SJSA1 (cell line): ENCODE data around the gene PCBP2. TPM values are rescaled to one million over a fixed set of nuclear protein-coding genes. Genes with fewer than 3 reads are reported as not detected.

Experiments used
- DNase-seq, 2 experiments: peaks; one replicate each; pipeline ENCODE4 v3.0.0-alpha.2; 2015 to 2020; ENCODE audit warnings: low spot score in 2 of 2, low read depth in 1 of 2
- H3K27ac ChIP-seq: fragments of 250-450 bp; sonication (Bioruptor Pico); 2 replicates; pipeline ENCODE4 v1.5.1; 2020; ENCODE audit warnings: mild to moderate bottlenecking, moderate library complexity
- H3K27me3 ChIP-seq: fragments of 250-450 bp; sonication (Bioruptor Pico); replicated peaks from 2 replicates; pipeline ENCODE4 v1.5.1; 2020; ENCODE audit warnings: mild to moderate bottlenecking, moderate library complexity
- H3K36me3 ChIP-seq: fragments of 250-450 bp; sonication (Bioruptor Pico); 2 replicates; pipeline ENCODE4 v1.5.1; 2020; ENCODE audit warnings: mild to moderate bottlenecking
- H3K4me1 ChIP-seq: fragments of 250-450 bp; sonication (Bioruptor Pico); replicated peaks from 2 replicates; pipeline ENCODE4 v1.6.1; 2021; ENCODE audit warnings: mild to moderate bottlenecking
- H3K4me3 ChIP-seq: fragments of 250-450 bp; sonication (Bioruptor Pico); 2 replicates; pipeline ENCODE4 v1.5.1; 2020; ENCODE audit warnings: mild to moderate bottlenecking
- H3K9me3 ChIP-seq: fragments of 250-450 bp; sonication (Bioruptor Pico); replicated peaks from 2 replicates; pipeline ENCODE4 v1.5.1; 2020; ENCODE audit warnings: mild to moderate bottlenecking
- total RNA-seq: library from RNA; depleted of rRNA; stranded (reverse); fragments of >200 nt; shearing (Covaris generic); gene quantifications from 2 replicates; pipeline ENCODE4 v1.2.3, GENCODE V29; 2014

PCBP2 gene
- total RNA-seq, 1 experiment from 2014 or later, result 157 TPM

- Histone ChIP-seq H3K36me3 (peaks cover 7% of the 10 kb centered on the region), H3K9me3 (no peaks in the 10 kb centered on the region), H3K27ac (peak within 1 kb of the TSS; percentile 10), H3K27me3 (no peaks in the 10 kb centered on the region), H3K4me1 (peaks cover 22% of the 10 kb centered on the region), H3K4me3 (peak within 1 kb of the TSS; percentile 66)
- DNase-seq, result peak; percentile 56 to 71
Observed at GRCh38 chr12:53499266-53500141, 47.6 kb downstream of the PCBP2 start, which contains the start of gene MAP3K12. Gene MAP3K12 (minus strand): TSS chr12:53499458. CDS start chr12:53487391, 12,067 bp downstream.

DNA sequence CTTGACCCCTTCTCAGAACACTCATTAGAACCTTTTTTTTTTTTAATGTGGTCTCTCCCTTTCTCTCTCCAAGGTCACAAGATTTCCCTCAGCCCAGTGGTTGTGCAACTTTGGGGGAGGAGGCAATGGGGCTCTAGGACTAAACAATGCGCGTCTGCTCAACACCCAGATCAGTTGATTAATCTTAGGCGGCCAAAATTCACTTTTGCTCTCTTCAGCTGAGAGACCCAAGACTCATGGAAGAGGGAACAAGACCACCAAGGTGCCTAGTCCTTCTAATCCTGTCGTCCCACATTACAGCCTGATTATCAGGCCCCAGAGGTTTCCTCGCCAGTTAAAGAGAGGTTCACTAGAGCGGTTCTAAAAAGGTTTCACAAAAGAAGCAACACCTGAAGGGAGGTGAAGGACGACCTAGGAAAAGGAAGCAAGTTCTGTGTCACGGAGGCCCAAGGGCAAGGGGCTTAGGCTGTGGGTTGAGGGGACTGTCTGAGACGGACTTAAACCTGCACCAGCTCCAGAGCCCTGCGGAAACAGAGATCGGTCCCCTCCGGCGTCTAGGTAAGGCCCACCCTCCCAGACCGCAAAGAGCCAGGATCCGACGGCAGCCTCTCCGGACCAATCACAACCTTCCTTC is 48.4 kb downstream of the PCBP2 start:
- Histone ChIP-seq H3K27ac (peak overlapping the region; percentile 10), H3K9me3 (no peaks in the 10 kb centered on the region), H3K4me1 (peaks cover 27% of the 10 kb centered on the region), H3K36me3 (peaks cover 15% of the 10 kb centered on the region), H3K4me3 (peak overlapping the region; percentile 66), H3K27me3 (no peaks in the 10 kb centered on the region)
- no peak for DNase-seq

GRCh38 chr12:53500776-53501614 is 49.1 kb downstream of the PCBP2 start, which contains the start of gene TARBP2:
Gene TARBP2 (plus strand): TSS chr12:53501283. CDS start chr12:53501409, 126 bp downstream.
- Histone ChIP-seq H3K27ac (peak within 1 kb of the TSS; percentile 84), H3K4me1 (peaks cover 33% of the 10 kb centered on the region), H3K4me3 (peak within 1 kb of the TSS; percentile 66), H3K27me3 (no peaks in the 10 kb centered on the region), H3K36me3 (peaks cover 22% of the 10 kb centered on the region), H3K9me3 (no peaks in the 10 kb centered on the region)
- DNase-seq, result peak; percentile 98 to 99

GRCh38 chr12:53501615-53502181 is 49.8 kb downstream of the PCBP2 start:
- H3K4me1 ChIP-seq, result peaks cover 33% of the 10 kb centered on the region
- peak overlapping the region; percentile 84 for H3K27ac ChIP-seq
- no peaks in the 10 kb centered on the region for H3K27me3 ChIP-seq
- DNase-seq, result no peak
- no peaks in the 10 kb centered on the region for H3K9me3 ChIP-seq
- H3K4me3 ChIP-seq, result peak overlapping the region; percentile 66
- peaks cover 29% of the 10 kb centered on the region for H3K36me3 ChIP-seq

- peaks cover 33% of the 10 kb centered on the region for H3K4me1 ChIP-seq
- no peak for DNase-seq
- no peak overlapping the region for H3K27ac ChIP-seq
- H3K27me3 ChIP-seq, result no peaks in the 10 kb centered on the region
- peaks cover 35% of the 10 kb centered on the region for H3K36me3 ChIP-seq
- H3K9me3 ChIP-seq, result no peaks in the 10 kb centered on the region
- H3K4me3 ChIP-seq, result peak overlapping the region; percentile 66; the same call in 1 of the 2 replicates
Observed at GRCh38 chr12:53502331-53502730, 50.4 kb downstream of the PCBP2 start.

DNA sequence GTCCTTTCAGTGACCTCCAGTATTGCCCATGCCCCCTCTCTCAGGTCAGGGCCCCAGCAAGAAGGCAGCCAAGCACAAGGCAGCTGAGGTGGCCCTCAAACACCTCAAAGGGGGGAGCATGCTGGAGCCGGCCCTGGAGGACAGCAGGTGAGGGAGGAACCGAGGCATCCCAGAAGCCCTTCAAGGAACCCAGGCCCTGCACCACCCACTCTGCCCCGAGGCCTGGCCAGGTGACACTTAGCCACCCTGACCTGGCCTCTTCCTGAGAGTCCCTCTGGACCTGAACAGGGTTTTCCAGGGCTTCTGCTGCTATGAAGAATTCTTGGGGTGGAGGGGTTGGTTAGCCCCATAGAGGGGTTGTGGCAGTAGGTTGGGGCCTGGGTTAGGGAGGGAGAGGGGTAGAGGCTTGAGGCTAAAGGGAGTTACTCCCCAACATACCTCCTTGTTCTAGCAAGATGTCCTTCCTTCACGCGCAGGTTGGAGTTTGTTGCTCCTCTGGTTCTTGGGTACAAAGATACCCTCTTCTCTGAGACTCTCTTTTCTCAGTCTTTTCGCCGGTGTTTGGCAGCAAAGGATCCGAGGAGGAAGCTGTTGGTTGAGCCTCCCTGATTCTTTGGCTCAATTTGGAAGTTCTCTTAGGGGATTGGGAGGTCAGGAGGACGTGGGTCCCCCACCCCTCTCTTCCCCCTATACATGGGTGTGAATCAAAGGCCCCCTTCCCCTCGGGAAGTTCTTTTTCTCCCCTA is 51.3 kb downstream of the PCBP2 start:
- H3K27me3 ChIP-seq, result no peaks in the 10 kb centered on the region
- H3K4me1 ChIP-seq, result peaks cover 33% of the 10 kb centered on the region
- no peak for DNase-seq
- no peak overlapping the region for H3K27ac ChIP-seq
- no peak overlapping the region for H3K4me3 ChIP-seq
- peaks cover 35% of the 10 kb centered on the region for H3K36me3 ChIP-seq
- H3K9me3 ChIP-seq, result no peaks in the 10 kb centered on the region

DNA sequence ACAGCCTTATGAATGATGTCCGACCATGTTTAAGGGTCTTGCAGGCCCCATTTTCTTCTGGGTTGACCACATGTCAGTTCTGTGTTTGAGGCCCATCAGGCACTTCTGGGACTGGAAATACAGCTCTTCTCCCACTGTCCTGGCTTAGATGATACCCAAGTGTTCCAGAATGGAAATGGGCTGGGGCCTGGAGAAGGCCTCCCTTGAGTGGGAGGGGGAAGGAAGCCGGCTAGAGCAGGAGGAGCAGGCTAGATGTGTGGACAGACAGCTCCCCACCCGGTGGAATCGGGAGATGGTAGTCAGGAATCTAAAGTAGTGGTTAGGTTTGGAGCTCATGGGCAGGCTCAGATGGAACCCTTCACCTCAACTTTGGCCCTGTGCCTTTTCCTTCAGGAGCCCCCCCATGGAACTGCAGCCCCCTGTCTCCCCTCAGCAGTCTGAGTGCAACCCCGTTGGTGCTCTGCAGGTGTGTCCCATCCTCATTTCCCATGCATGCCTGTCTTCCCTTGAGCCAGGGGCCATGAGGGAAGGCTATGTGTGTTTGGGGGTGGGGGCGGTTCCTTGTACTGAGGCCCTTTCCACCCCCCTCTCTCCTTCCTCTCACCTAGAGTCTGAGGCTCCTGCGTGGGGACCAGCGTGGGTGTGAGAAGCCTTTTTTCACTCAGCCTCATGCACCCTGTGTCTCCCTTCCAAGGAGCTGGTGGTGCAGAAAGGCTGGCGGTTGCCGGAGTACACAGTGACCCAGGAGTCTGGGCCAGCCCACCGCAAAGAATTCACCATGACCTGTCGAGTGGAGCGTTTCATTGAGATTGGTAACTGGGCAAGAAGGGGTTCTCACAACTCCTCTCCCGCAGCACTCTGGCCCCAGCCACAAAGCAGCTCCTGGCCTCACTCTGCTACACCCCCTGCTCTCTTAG is 52.4 kb downstream of the PCBP2 start:
- H3K27ac ChIP-seq, result no peak overlapping the region
- H3K4me1 ChIP-seq, result peaks cover 30% of the 10 kb centered on the region
- H3K9me3 ChIP-seq, result no peaks in the 10 kb centered on the region
- no peak for DNase-seq
- peaks cover 35% of the 10 kb centered on the region for H3K36me3 ChIP-seq
- no peaks in the 10 kb centered on the region for H3K27me3 ChIP-seq
- H3K4me3 ChIP-seq, result no peak overlapping the region

GRCh38 chr12:53505086-53505485 is 53.2 kb downstream of the PCBP2 start:
- no peak overlapping the region for H3K4me3 ChIP-seq
- H3K9me3 ChIP-seq, result no peaks in the 10 kb centered on the region
- H3K27me3 ChIP-seq, result no peaks in the 10 kb centered on the region
- peak in 1 of 2 experiments; percentile 72 for DNase-seq
- peaks cover 35% of the 10 kb centered on the region for H3K36me3 ChIP-seq
- H3K4me1 ChIP-seq, result peaks cover 25% of the 10 kb centered on the region
- peak overlapping the region; percentile 2; the same call in 1 of the 2 replicates for H3K27ac ChIP-seq

GRCh38 chr12:53505555-53506449 is 53.9 kb downstream of the PCBP2 start:
- Histone ChIP-seq H3K4me3 (no peak overlapping the region), H3K27ac (peak overlapping the region; percentile 2; the same call in 1 of the 2 replicates)
- DNase-seq, result no peak

GRCh38 chr12:53506450-53506785 is 54.5 kb downstream of the PCBP2 start:
- no peak for DNase-seq
- Histone ChIP-seq H3K4me1 (peaks cover 20% of the 10 kb centered on the region), H3K27me3 (no peaks in the 10 kb centered on the region), H3K27ac (no peak overlapping the region), H3K9me3 (no peaks in the 10 kb centered on the region), H3K4me3 (no peak overlapping the region), H3K36me3 (peaks cover 38% of the 10 kb centered on the region)

More at GRCh38 chr12:53505555-53506449, 53.9 kb downstream of the PCBP2 start:
- peaks cover 21% of the 10 kb centered on the region for H3K4me1 ChIP-seq
- H3K36me3 ChIP-seq, result peaks cover 35% of the 10 kb centered on the region
- no peaks in the 10 kb centered on the region for H3K9me3 ChIP-seq
- H3K27me3 ChIP-seq, result no peaks in the 10 kb centered on the region

DNA sequence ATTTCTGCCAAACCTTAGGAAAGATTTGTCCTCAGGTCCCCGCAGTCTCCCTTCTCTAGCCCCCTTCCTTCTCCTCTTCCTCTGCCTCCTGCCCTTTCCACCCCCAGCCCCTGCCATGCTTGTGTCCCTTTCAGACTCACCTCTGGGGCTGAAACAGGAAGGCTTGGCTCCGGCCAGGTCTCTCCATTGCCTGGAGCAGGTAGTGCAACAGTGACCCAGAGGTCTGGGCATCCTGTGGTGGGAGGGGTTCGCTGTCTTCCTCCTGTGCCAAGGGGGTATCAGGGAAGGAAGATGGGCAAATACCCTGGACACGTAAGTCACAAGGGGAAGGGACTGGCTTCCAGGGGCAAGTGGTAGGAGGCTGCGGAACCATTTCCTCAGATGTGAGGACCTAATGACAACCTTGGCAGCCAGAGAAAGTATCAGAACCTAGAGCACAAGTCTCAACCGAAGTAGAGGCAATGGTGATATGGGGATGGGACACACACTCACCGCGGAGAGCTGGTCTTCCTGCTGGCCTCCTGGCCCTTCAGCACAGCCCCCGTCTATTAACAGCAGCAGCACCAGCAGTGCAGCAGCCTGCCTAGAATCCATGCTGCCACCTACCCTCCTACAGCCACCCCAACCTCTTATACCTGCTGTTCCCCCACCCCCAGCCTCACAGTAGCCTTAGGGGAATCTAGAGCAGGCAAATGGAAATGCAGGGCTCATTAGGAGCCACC is 55.1 kb downstream of the PCBP2 start, which contains the start of gene NPFF:
TSS of gene NPFF (minus strand) at position 604 of the 722 bp plus-strand sequence. CDS start at position 594, 10 bp downstream.
- no peak for DNase-seq
- peaks cover 42% of the 10 kb centered on the region for H3K36me3 ChIP-seq
- H3K27ac ChIP-seq, result no peak within 1 kb of the TSS
- no peak within 1 kb of the TSS for H3K4me3 ChIP-seq
- no peaks in the 10 kb centered on the region for H3K9me3 ChIP-seq
- no peaks in the 10 kb centered on the region for H3K27me3 ChIP-seq
- peaks cover 14% of the 10 kb centered on the region for H3K4me1 ChIP-seq
